A549 treated with CpdA at 1 μM for 4 hours (cell line): ENCODE results near the gene CENPA. TPM values are rescaled to one million over a fixed set of nuclear protein-coding genes. Genes with fewer than 3 reads are reported as not detected.

Experiments used
- total RNA-seq: library from RNA; stranded (reverse); fragments of 200-300 nt; extraction: Qiagen RNA extraction; gene quantifications from 5 replicates; pipeline ENCODE4 v1.2.3, GENCODE V29; 2022; ENCODE audit warnings: low read depth

CENPA gene
- 45.4 to 62.8 TPM (median 52.8 TPM) in 5 replicates for total RNA-seq

GRCh38 chr2:26785431-26786206 is at the start of gene CENPA:
TSS of gene CENPA (plus strand) at chr2:26786056. CDS start at chr2:26786197, 141 bp downstream.

DNA sequence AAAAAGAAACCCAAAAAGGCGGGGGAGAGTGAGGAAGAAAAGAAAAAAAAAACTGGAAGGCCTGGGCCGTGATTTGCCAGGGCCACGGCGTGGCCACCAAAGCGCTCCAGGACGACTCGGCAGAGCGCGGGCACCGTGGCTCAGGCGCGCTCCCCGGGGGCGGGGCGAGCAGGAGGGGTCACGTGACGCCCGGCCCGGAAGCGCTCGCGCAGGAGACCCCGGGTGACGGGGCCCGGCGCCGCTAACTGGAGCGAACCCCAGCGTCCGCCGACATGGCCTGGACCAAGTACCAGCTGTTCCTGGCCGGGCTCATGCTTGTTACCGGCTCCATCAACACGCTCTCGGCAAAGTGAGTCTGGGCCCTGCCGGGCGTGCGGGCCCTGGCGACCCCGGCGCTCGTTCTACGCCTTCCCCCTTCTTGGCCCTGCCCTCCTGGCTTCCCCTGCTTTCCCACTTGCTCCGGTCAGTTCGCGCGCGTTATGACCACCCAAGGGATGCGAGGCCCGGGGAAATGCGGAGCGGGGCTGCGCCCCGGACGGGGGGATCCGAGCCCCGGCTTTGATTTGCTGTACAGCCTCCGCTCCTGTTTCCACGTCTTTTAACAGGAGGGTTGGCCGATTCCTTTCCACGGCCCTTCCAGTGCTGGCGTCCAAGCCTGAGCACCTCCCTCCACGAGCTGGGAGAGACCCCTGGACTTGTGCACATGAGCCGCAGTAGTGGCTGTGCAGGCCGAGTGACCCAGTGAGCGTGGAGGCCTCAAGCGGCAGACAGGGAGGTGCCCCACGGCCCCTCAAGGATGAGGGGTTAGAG is 21.6 kb upstream of the CENPA start, which contains the start of gene SLC35F6:
TSS of gene SLC35F6 (plus strand) at position 207 of the 810 bp plus-strand sequence. CDS start at position 273, 66 bp downstream.

Other genes starting within 250 kb of the CENPA start
- 0.35 TPM in 1 of 5 replicates, not detected in the others for gene CIB4, start 144.7 kb upstream of the CENPA start, total RNA-seq
- 0.84 to 1.5 TPM (median 1.2 TPM) in 5 replicates for gene KCNK3, start 93.3 kb upstream of the CENPA start, total RNA-seq
- 36.6 to 41.1 TPM (median 38.7 TPM) in 5 replicates for gene SLC35F6, start 21.8 kb upstream of the CENPA start, total RNA-seq
- gene DPYSL5, start 62.1 kb downstream of the CENPA start, total RNA-seq, result 3.6 to 5.9 TPM (median 5.2 TPM) in 5 replicates
- 11.6 to 14.5 TPM (median 12.1 TPM) in 5 replicates for gene MAPRE3, start 184.6 kb downstream of the CENPA start, total RNA-seq
- gene TMEM214, start 246.9 kb downstream of the CENPA start, total RNA-seq, result 57.6 to 76.4 TPM (median 69.9 TPM) in 5 replicates